ENCODE measurements around the gene RHBDF2.

The RHBDF2 gene

GRCh38 chr17:76467366-76467765, 33.9 kb downstream of the RHBDF2 start, which contains the start of gene AANAT:
AANAT (plus strand) TSS chr17:76467603; CDS start chr17:76468747, 1,144 bp downstream.
- no peak for DNase-seq (ENCODE audit: extremely low read depth in 1 of 2, low read depth in 1 of 2)

GRCh38 chr17:76466775-76467130, 34.5 kb downstream of the RHBDF2 start:
- no peak for DNase-seq (ENCODE audit: extremely low read depth in 1 of 2, low read depth in 1 of 2)

GRCh38 chr17:76462556-76463290, 38.5 kb downstream of the RHBDF2 start:
- DNase-seq (ENCODE audit: extremely low read depth in 1 of 2, low read depth in 1 of 2), result no peak

- no peak for DNase-seq (ENCODE audit: extremely low read depth in 1 of 2, low read depth in 1 of 2)
Measured at GRCh38 chr17:76461765-76462555, 39.3 kb downstream of the RHBDF2 start.

DNA sequence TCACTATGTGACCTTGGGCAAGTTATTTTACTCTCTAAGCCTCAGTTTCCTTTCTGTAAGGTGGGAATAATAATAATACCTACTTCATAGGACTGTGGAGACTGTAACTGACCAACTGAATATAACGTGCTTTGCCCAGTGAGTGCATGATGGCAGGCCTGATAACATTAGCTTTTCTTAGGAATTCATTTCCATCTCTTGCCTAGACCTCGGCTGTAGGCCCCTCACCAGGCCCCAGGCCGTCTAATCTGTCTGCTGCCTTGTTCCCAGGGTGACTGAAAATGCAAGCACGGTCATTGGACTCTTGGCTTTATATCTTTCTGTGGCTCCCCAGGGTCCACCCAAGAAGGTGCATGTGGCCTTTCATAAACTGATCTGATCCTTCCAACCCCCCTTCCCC, 41.5 kb downstream of the RHBDF2 start:
- DNase-seq (ENCODE audit: extremely low read depth in 1 of 2, low read depth in 1 of 2), result no peak

GRCh38 chr17:76458580-76459490, 42.4 kb downstream of the RHBDF2 start:
- no peak for DNase-seq (ENCODE audit: extremely low read depth in 1 of 2, low read depth in 1 of 2)

DNA sequence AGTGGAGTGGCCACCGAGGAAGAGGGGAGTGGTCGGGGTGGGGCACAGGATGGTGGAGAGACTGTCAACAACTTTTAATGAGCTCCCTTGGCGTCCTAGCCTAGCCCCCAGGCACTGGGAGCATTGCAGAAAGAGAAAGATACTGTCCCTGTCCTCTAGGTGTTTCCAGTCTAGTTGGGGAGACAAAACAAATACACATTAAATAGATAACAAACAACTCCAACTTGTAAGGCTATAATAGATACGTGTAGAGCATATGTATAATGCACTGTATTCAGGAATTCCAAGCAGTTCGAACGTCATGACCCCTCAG, 47.8 kb downstream of the RHBDF2 start:
- DNase-seq (ENCODE audit: extremely low read depth in 1 of 2, low read depth in 1 of 2), result no peak

- peak; percentile 85 to 86 for DNase-seq (ENCODE audit: extremely low read depth in 1 of 2, low read depth in 1 of 2)
Measured at GRCh38 chr17:76452660-76453430, 48.4 kb downstream of the RHBDF2 start, which contains the start of gene UBE2O. UBE2O (minus strand) TSS chr17:76453152; CDS start chr17:76453141, 11 bp downstream.

- no peak for DNase-seq (ENCODE audit: extremely low read depth in 1 of 2, low read depth in 1 of 2)
Measured at GRCh38 chr17:76452127-76452659, 49.0 kb downstream of the RHBDF2 start.

DNA sequence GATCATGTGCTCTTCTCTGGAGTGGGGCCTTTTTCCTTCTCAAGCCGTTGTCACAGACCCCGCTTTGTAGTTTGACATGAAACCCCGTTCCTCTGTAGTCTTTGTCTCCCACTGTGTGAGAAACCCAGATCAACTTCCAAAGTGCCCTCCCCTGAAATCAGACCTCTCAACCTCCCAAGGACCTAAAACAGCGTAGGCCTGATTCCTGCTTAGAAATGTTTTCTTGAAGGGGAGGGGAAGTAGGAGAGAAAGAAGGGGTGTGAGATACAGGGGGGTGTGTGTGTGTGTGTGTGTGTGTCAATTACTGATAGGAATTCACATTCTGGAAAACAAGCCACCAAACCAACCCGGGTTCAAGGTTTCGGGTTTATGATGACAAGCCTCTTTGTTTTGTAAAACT, 49.7 kb downstream of the RHBDF2 start:
- DNase-seq (ENCODE audit: extremely low read depth in 1 of 2, low read depth in 1 of 2), result no peak

GRCh38 chr17:76449126-76449525, 52.1 kb downstream of the RHBDF2 start:
- DNase-seq (ENCODE audit: extremely low read depth in 1 of 2, low read depth in 1 of 2), result no peak

- no peak for DNase-seq (ENCODE audit: extremely low read depth in 1 of 2, low read depth in 1 of 2)
Measured at GRCh38 chr17:76447931-76448652, 53.1 kb downstream of the RHBDF2 start.

- DNase-seq (ENCODE audit: extremely low read depth in 1 of 2, low read depth in 1 of 2), result no peak
Measured at GRCh38 chr17:76446449-76447231, 54.6 kb downstream of the RHBDF2 start.

GRCh38 chr17:76445697-76446448, 55.4 kb downstream of the RHBDF2 start:
- no peak for DNase-seq (ENCODE audit: extremely low read depth in 1 of 2, low read depth in 1 of 2)

- DNase-seq (ENCODE audit: extremely low read depth in 1 of 2, low read depth in 1 of 2), result no peak
Measured at GRCh38 chr17:76444518-76445311, 56.5 kb downstream of the RHBDF2 start.

GRCh38 chr17:76442341-76443338, 58.6 kb downstream of the RHBDF2 start:
- DNase-seq (ENCODE audit: extremely low read depth in 1 of 2, low read depth in 1 of 2), result no peak

Measured in stimulated activated CD8-positive, alpha-beta memory T cell treated with anti-CD3 and anti-CD28 coated beads, Interleukin-7, amount 100 ng/mL, for 48 hours (primary cell).